IPS-20b (cell line): ENCODE data around the gene SDR39U1.

Experiments used
- H3K27ac ChIP-seq: one replicate; pipeline ENCODE4 v1.5.1; 2013; ENCODE audit warnings: low read length
- H3K27me3 ChIP-seq: 2 replicates; pipeline ENCODE4 v1.6.1; 2013; ENCODE audit warnings: mild to moderate bottlenecking, low read length, inconsistent platforms; ENCODE audit not compliant: insufficient read depth
- H3K36me3 ChIP-seq: 2 replicates; pipeline ENCODE4 v1.6.1; 2013; ENCODE audit warnings: low read depth, mild to moderate bottlenecking, inconsistent platforms, low read length, moderate library complexity; ENCODE audit not compliant: insufficient read depth
- H3K4me1 ChIP-seq: 2 replicates; pipeline ENCODE4 v1.6.1; 2013; ENCODE audit warnings: mild to moderate bottlenecking, control low read depth, inconsistent platforms, low read length, moderate library complexity; ENCODE audit not compliant: insufficient read depth
- H3K4me3 ChIP-seq: 2 replicates; pipeline ENCODE4 v1.5.1; 2013; ENCODE audit warnings: mild to moderate bottlenecking, low read length, inconsistent platforms
- H3K9ac ChIP-seq: 2 replicates; pipeline ENCODE4 v1.6.1; 2013; ENCODE audit warnings: low read depth, mild to moderate bottlenecking, inconsistent platforms, low read length, moderate library complexity
- H3K9me3 ChIP-seq: 2 replicates; pipeline ENCODE4 v1.6.1; 2013; ENCODE audit warnings: mild to moderate bottlenecking, low read depth, low read length, inconsistent platforms; ENCODE audit not compliant: insufficient read depth

Gene SDR39U1

DNA sequence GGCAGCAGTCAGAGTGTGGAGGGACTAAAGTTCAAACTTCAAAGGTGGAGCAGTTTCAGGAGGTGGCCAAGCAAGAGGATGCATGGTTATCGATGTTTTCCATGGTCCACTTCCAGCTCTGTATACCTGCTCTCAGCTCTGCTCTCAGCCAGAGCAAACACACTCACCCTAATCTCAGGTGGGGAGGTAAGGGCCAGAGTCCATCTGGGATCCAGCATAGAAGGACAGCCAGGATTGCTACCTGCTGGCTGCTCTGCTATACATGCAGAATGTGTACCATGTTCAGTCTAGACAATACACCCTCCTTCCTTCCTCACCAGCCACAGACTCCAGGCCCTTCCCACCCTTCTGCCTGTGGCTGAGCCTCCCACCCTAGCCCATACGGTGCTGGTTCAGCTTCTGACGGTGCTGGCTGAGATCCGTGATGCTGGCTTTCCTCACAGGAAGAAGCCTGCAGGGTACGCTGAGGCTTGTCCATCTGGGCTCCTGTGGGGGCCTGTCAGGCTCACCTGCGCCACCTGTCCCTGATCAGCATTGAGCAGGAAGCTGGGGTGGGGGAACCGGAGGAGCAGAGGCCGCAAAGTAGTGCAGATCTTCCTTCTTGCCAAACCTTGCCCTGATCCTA, 15.6 kb downstream of the SDR39U1 start:
- no peak overlapping the region for H3K27ac ChIP-seq
- H3K4me3 ChIP-seq, result no peak overlapping the region
- no peak overlapping the region for H3K9ac ChIP-seq
- H3K36me3 ChIP-seq, result no peaks in the 10 kb centered on the region
- H3K9me3 ChIP-seq, result no peaks in the 10 kb centered on the region
- peaks cover 5% of the 10 kb centered on the region; the same call in 1 of the 2 replicates for H3K4me1 ChIP-seq
- peaks cover 35% of the 10 kb centered on the region for H3K27me3 ChIP-seq

DNA sequence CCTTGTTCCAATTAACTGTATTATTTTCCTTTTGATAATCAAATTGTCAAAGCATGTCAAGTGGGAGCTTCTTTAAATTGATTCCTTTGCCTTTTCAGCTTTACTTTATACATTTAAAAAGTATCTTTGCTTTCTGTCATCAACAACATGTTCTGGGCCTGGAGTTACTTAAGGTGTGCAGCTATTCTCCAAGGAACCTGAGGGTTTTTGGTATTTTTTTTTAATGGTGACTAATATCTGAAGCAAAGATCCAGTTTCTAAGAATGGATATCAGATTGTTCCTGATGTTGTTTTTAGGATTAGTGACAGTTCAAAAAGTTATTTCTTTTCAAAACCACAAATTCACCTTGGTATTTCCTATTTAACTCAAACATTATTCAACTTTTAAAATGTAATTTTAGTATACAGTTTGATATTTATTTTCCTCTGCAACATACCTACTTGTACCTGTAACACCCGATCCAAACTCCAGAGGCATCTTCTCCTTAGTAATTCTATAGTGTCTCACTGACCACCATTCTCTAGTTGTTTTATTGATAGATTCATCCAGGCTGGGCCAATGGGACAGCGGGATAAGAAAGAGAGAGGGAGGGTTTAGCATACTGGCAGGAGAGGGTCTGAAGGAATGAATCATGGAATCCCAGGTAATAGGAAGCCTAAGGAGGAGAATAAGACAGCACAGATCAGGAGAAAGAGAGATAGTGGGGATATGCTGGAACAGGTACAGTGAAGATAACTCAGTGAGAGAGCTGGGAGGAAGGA, 16.2 kb downstream of the SDR39U1 start:
- no peak overlapping the region for H3K4me3 ChIP-seq
- no peak overlapping the region for H3K27ac ChIP-seq
- peaks cover 38% of the 10 kb centered on the region for H3K27me3 ChIP-seq
- H3K9ac ChIP-seq, result no peak overlapping the region
- H3K9me3 ChIP-seq, result no peaks in the 10 kb centered on the region
- H3K4me1 ChIP-seq, result peaks cover 4% of the 10 kb centered on the region; the same call in 1 of the 2 replicates
- H3K36me3 ChIP-seq, result no peaks in the 10 kb centered on the region

DNA sequence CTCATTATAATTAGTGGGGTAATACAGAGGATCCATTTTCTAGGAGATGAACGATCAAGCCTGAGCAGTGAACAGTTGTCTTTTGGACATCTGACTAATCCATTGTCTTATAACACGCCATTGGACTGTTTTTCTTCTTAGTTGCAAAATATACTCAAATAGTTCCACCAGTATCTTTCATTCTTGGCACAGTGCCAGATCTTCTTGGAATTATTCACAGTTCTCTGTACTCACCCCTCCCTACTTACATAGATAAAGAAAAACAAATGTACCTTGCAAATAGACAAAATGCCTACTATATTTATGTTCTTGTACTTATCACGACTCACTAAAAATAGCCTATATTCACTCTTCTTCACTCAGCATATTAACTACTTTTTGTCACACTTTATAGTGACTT, 16.9 kb downstream of the SDR39U1 start:
- Histone ChIP-seq H3K36me3 (no peaks in the 10 kb centered on the region), H3K27ac (no peak overlapping the region), H3K27me3 (peaks cover 38% of the 10 kb centered on the region), H3K4me3 (no peak overlapping the region), H3K9ac (no peak overlapping the region), H3K9me3 (no peaks in the 10 kb centered on the region), H3K4me1 (no peaks in the 10 kb centered on the region)

DNA sequence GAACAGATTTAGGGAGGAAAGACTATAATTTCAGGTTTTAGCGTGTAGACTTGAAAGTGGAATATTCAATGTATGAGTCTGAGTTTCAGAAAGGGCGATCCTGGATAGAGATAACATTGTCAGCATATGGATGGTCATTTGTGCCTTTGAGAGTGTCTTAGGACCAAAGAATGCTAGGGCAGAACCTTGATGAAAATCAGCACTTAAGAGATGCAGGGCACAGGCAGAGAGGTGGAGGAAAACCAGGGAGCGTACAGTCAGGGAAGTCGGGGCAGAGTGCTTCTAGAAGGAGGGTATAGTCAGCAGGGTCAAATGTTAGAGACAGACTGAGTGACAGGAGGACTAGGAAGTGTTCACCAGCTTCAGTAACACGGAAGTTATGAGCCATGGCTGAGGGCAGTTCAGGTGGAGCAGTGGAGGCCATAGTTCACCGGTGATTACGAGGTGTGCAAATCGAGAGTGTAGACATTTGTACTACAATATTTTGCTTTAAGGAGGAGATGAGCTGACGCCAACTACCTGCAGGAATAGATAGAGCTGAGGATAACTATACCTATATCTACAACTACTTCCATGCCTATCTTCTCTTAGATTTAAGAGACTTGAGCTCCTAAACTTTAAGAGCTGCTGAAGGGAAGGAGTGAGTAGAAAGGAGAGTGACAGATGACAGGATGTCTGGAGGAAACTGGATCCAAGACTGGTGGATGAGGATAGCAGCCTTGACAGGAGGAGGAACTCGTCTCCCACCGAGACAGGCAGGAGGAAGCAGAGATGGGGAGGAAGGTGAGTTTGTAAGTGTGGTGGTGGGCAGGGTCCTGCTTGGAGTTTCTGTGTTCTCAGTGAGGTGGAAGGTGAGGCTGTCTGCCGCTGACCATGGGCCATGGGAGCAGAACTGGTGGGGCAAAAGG, 19.6 kb downstream of the SDR39U1 start:
- Histone ChIP-seq H3K4me3 (no peak overlapping the region), H3K9me3 (no peaks in the 10 kb centered on the region), H3K27me3 (peaks cover 46% of the 10 kb centered on the region), H3K27ac (no peak overlapping the region), H3K36me3 (no peaks in the 10 kb centered on the region), H3K9ac (no peak overlapping the region), H3K4me1 (no peaks in the 10 kb centered on the region)

DNA sequence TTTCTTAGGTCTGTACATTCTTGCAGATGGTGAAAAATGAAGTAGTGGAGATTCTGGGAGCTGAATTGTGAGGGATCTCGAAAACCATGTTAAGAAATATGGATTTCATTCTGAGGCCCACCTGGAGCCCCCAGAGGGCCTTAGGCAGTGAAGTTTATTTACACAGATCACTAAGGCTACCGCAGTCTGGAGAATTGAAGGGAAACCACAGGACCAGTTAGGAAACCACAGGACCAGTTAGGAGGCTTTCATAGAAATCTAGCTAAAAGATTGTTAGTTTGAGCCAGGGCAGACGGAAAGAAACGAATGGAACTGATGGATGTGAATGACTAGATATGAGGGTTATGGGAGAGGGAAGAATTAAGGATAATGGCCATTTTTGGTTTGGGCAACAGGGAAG, 20.3 kb downstream of the SDR39U1 start:
- H3K4me1 ChIP-seq, result no peaks in the 10 kb centered on the region
- no peak overlapping the region for H3K4me3 ChIP-seq
- peaks cover 43% of the 10 kb centered on the region for H3K27me3 ChIP-seq
- no peak overlapping the region for H3K27ac ChIP-seq
- H3K9ac ChIP-seq, result no peak overlapping the region
- no peaks in the 10 kb centered on the region for H3K36me3 ChIP-seq
- no peaks in the 10 kb centered on the region for H3K9me3 ChIP-seq

DNA sequence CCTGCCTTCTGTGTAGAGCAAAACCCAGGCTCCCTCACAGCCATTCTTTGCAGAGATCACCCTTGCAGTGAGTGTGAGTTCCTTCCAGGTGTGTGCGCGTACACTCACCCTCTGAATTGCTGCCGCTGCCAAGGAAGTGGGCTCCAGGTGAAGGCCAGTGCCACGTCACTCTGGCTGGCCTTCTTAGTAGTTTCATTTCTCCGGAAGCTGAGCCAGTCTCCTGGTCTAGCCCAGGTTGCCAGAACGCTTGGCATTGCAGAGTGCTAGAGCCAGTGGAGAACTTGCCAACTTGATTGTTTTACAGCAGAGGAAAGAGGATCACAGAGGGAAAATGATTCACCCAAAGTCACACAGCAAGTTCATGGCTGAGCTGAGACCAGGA, 24.1 kb downstream of the SDR39U1 start:
- Histone ChIP-seq H3K27me3 (peaks cover 41% of the 10 kb centered on the region), H3K4me1 (no peaks in the 10 kb centered on the region), H3K9ac (no peak overlapping the region), H3K36me3 (peaks cover 13% of the 10 kb centered on the region; the same call in 1 of the 2 replicates), H3K27ac (no peak overlapping the region), H3K4me3 (no peak overlapping the region), H3K9me3 (no peaks in the 10 kb centered on the region)

DNA sequence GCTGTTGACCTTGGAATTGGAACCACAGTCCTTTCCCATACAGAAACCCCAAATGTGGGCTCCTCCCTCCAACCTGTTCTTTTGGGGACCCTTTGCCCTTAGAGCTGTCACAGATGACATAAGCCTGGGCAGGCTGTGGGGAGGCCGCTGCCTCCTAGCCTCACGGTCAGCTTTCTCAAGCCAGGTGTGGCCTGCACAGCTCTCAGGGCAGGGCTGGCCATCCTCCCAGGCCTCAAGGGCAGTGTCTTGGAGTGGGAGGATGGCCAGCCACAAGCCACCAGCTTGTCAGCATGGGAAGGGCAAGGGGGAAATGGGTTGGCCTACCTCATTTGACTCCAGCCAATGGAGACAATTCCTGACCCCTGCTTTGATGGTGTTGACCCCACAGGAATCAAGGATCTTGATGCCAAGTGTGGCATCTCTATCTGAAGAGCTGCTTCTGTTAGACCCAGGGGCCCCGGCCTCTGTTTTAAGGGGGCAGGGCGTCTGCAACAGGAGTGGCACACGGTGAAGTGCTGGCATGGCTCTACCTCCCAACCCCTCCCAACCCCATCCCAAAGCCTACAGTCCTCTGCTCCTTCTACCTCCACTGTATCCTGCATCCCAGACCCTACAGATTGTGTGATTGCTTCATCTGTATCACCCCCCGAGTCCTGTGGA, 24.6 kb downstream of the SDR39U1 start:
- no peaks in the 10 kb centered on the region for H3K4me1 ChIP-seq
- H3K27ac ChIP-seq, result no peak overlapping the region
- no peak overlapping the region for H3K4me3 ChIP-seq
- peaks cover 16% of the 10 kb centered on the region; the same call in 1 of the 2 replicates for H3K36me3 ChIP-seq
- H3K9me3 ChIP-seq, result no peaks in the 10 kb centered on the region
- peaks cover 36% of the 10 kb centered on the region for H3K27me3 ChIP-seq
- H3K9ac ChIP-seq, result no peak overlapping the region

DNA sequence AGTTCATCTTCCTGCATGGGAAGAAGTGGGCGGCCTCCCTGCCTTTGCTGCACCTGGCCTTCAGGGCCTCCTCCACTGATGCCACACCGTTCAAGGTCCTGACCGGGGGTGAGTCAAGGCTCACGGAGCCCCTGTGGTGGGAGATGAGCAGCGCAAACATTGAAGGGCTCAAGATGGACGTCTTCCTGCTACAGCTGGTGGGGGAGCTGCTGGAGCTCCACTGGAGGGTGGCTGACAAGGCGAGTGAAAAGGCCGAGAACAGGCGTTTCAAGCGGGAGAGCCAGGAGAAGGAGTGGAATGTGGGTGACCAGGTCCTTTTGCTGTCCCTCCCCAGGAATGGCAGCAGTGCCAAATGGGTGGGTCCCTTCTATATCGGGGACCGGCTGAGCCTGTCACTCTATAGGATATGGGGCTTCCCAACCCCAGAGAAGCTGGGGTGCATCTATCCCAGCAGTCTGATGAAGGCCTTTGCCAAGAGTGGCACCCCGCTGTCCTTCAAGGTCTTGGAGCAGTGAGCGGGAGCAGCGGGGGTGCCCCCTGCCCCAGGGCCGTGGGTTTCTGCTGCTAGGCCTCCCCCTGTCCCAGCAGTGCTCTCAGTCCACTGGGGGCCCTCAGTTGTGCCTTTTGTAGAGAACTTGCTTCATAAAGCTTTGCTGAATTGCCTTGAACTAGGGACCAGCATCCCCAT, 25.5 kb downstream of the SDR39U1 start:
- H3K9ac ChIP-seq, result no peak overlapping the region
- no peak overlapping the region for H3K27ac ChIP-seq
- H3K4me3 ChIP-seq, result no peak overlapping the region
- H3K4me1 ChIP-seq, result no peaks in the 10 kb centered on the region
- peaks cover 23% of the 10 kb centered on the region; the same call in 1 of the 2 replicates for H3K36me3 ChIP-seq
- peaks cover 27% of the 10 kb centered on the region for H3K27me3 ChIP-seq
- H3K9me3 ChIP-seq, result no peaks in the 10 kb centered on the region

DNA sequence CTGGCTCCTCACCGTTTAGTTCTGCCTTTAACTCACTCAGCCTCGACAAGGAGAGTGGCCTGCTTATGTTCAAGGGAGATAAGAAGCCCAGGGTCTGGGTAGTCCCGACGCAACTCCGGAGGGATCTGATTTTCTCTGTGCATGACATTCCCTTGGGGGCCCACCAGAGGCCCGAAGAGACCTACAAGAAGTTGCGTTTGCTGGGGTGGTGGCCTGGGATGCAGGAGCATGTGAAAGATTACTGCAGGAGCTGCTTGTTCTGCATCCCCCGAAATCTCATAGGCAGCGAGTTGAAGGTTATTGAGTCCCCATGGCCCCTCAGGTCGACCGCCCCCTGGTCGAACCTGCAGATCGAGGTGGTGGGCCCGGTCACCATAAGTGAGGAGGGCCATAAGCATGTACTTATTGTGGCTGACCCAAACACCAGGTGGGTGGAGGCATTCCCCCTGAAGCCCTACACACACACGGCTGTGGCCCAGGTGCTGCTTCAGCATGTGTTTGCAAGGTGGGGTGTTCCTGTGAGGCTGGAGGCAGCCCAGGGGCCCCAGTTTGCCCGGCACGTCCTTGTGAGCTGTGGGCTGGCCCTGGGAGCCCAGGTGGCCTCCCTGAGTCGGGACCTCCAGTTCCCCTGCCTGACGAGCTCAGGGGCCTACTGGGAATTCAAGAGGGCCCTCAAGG, 26.2 kb downstream of the SDR39U1 start:
- H3K4me1 ChIP-seq, result no peaks in the 10 kb centered on the region
- no peaks in the 10 kb centered on the region for H3K9me3 ChIP-seq
- no peak overlapping the region for H3K9ac ChIP-seq
- H3K27me3 ChIP-seq, result peaks cover 23% of the 10 kb centered on the region
- H3K4me3 ChIP-seq, result no peak overlapping the region
- no peak overlapping the region for H3K27ac ChIP-seq
- H3K36me3 ChIP-seq, result peaks cover 23% of the 10 kb centered on the region; the same call in 1 of the 2 replicates

DNA sequence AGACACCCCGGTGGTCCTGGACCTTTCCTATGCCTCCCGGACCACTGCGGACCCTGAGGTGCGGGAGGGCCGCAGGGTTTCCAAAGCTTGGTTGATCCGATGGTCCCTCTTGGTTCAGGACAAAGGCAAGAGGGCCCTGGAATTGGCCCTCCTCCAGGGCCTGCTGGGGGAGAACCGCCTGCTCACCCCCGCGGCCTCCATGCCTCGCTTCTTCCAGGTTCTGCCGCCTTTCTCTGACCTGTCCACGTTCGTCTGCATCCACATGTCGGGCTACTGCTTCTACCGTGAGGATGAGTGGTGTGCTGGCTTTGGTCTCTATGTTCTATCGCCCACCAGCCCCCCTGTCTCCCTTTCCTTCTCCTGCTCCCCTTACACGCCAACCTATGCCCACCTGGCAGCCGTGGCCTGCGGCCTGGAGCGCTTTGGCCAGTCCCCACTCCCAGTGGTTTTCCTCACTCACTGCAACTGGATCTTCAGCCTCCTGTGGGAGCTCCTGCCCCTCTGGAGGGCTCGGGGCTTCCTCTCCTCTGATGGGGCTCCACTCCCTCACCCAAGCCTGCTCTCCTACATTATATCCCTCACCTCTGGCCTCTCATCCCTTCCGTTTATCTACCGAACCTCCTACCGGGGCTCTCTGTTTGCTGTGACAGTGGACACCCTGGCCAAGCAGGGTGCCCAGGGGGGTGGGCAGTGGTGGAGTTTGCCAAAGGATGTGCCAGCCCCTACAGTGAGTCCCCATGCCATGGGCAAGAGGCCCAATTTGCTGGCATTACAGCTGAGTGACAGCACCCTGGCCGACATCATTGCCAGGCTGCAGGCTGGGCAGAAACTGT, 26.9 kb downstream of the SDR39U1 start:
- H3K9me3 ChIP-seq, result no peaks in the 10 kb centered on the region
- no peak overlapping the region for H3K27ac ChIP-seq
- H3K4me3 ChIP-seq, result no peak overlapping the region
- H3K9ac ChIP-seq, result no peak overlapping the region
- peaks cover 23% of the 10 kb centered on the region; the same call in 1 of the 2 replicates for H3K36me3 ChIP-seq
- no peaks in the 10 kb centered on the region for H3K4me1 ChIP-seq
- peaks cover 23% of the 10 kb centered on the region for H3K27me3 ChIP-seq
